ENCODE measurements around the gene TLR5. TPM values are rescaled to one million over a fixed set of nuclear protein-coding genes. Genes with fewer than 3 reads are reported as not detected.

TLR5 gene
- polyA plus RNA-seq, 1 experiment: 0.02 TPM

DNA sequence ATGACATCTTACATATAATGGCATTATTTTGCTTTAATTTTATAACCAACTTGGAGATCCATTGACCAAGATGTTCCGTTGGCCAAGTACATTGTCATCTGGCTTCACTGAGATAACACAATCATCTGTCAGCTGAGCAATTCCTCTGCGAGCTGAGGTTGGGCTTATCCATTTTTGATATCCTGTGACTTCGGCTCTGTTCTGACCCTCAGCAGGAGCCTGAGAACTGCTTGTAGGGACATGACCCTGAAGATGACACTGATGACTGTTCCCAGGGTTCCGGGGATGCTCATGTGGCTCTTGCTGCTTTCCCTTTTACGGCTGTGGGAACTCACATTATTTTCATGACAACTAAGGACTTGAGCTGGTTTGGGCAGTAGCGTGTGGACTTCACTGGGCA lies 51.2 kb downstream of the TLR5 start:
- Histone ChIP-seq H3K4me3 (ENCODE audit: low read depth, low read length) (no peak overlapping the region), H3K27me3 (ENCODE audit: control insufficient read depth, insufficient read depth, low read length) (peaks cover 1% of the 10 kb centered on the region; the same call in 1 of the 2 replicates), H3K36me3 (ENCODE audit: control insufficient read depth, insufficient read depth, low read length) (no peaks in the 10 kb centered on the region)
- TF ChIP-seq, protein P1, sequence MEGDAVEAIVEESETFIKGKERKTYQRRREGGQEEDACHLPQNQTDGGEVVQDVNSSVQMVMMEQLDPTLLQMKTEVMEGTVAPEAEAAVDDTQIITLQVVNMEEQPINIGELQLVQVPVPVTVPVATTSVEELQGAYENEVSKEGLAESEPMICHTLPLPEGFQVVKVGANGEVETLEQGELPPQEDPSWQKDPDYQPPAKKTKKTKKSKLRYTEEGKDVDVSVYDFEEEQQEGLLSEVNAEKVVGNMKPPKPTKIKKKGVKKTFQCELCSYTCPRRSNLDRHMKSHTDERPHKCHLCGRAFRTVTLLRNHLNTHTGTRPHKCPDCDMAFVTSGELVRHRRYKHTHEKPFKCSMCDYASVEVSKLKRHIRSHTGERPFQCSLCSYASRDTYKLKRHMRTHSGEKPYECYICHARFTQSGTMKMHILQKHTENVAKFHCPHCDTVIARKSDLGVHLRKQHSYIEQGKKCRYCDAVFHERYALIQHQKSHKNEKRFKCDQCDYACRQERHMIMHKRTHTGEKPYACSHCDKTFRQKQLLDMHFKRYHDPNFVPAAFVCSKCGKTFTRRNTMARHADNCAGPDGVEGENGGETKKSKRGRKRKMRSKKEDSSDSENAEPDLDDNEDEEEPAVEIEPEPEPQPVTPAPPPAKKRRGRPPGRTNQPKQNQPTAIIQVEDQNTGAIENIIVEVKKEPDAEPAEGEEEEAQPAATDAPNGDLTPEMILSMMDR (IDR thresholded peaks at IDR 0.05; ENCODE audit: insufficient read depth, low read depth, low read length): no peak
- ChIA-PET POLR2A (no interaction called here), CTCF (interaction anchor here (0.6 to 15.6 kb wide), 4 partner anchors 32 to 345 kb away, joined by 3 to 273 read pairs (median 4); no protein-coding TSS in a partner anchor)
- DNase-seq (ENCODE audit: low read depth): no peak

DNA sequence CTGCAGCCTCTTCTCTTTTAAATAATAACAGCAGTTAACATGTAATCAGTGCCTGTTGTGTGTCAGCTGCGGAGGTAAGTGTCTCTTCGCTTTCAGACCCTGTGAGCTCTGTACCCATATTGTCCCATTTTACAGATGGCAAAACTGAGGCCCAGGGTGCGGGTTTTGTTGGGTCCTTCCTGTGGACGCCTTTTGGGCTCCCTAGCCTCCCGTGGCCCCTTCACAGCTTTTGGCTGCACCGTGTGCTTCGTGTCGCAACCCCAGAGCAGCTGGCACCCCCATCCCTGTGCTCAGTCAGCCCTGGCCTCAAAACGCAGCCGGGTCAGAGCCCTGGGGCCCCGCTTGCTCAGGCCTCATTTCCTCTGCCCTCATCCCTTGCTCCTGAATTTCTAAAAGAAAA lies 53.8 kb downstream of the TLR5 start:
- TF ChIP-seq, protein P1 (IDR thresholded peaks at IDR 0.05; ENCODE audit: insufficient read depth, low read depth, low read length): no peak
- ChIA-PET CTCF (interaction anchor here (0.6 to 15.6 kb wide), 18 partner anchors 8 to 1467 kb away, joined by 3 to 273 read pairs (median 9); partner anchors contain the start of gene FAM177B), POLR2A (no interaction called here)
- DNase-seq (ENCODE audit: low read depth): no peak
- Histone ChIP-seq H3K4me3 (ENCODE audit: low read depth, low read length) (no peak overlapping the region), H3K27me3 (ENCODE audit: control insufficient read depth, insufficient read depth, low read length) (peaks cover 3% of the 10 kb centered on the region), H3K36me3 (ENCODE audit: control insufficient read depth, insufficient read depth, low read length) (no peaks in the 10 kb centered on the region)

DNA sequence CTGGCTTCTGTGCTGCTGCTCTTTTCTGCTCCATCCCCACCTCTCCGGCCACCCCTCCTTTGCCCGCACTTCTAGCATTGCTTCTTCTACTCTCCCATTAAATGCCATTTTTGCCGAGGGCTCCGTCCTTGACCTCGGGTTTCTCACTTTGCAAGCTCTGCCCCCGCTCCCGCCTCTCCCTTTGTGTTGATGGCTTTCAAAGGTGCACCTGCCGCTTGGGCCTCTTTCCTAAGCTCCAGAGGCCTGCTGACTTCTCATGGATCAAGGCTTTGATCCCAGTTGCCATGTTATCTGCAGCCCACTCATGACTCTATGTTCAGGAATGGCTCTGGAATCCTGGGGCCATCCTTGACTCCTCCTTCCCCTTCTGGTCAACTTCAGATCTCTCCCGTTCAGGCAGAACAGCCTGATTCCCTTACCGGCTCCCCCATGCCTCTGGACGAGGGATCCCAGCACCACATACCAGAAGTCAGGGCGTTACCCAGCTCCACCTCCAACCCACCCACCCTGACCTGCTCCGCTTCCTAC lies 54.3 kb downstream of the TLR5 start:
- H3K4me3 ChIP-seq (ENCODE audit: low read depth, low read length): no peak overlapping the region
- ChIA-PET CTCF (interaction anchor here (0.6 to 15.6 kb wide), 13 partner anchors 10 to 1468 kb away, joined by 3 to 273 read pairs (median 7); partner anchors contain the start of gene FAM177B), POLR2A (no interaction called here)
- TF ChIP-seq, protein P1 (IDR thresholded peaks at IDR 0.05; ENCODE audit: insufficient read depth, low read depth, low read length): no peak
- no peak for DNase-seq (ENCODE audit: low read depth)
- H3K36me3 ChIP-seq (ENCODE audit: control insufficient read depth, insufficient read depth, low read length): no peaks in the 10 kb centered on the region
- H3K27me3 ChIP-seq (ENCODE audit: control insufficient read depth, insufficient read depth, low read length): peaks cover 6% of the 10 kb centered on the region

DNA sequence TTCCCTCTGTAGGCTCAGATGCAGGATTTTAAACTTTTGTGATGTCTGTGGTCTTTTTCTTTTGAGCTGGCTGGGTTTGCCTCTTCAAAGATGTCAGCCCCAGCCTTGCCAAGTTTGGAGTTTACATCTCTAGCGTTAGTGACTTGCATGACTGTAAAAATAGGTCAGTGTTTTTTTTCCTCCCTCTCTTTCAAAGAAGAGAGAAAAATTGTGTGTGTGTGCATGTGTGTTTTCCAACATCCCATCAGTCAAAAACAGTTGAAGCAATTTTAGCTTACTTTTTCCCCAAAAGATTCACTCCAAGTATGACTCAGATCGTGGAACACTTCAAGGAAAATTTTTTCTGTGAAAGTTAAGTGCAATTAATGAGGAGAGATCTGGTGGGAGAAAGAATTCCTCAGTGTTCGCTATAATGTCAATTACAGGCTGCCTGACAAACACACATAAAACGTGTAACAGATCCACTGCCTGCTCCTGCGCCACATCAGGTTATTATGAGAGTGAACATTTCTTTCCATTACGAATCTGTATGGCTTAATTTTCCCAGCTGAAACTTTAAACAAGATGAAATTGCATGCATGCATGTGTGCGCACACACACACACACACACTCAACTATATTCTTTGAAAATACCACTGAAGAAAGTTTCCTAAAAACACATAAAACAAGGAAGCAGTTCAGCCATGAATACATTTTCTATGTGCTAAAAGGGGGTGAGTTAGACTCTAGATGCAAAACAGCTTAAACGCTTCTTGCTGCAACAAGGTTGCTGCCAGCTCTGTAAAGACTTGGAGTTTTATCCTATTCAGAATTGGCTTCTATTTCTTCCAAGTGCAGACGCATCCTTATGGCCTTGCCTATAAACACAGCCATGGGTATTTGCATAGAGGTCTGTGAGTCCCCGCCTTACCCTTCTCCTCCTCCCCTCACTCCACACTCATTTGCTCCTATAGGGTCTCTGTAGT lies 55.5 kb downstream of the TLR5 start:
- Histone ChIP-seq H3K4me3 (ENCODE audit: low read depth, low read length) (no peak overlapping the region), H3K36me3 (ENCODE audit: control insufficient read depth, insufficient read depth, low read length) (no peaks in the 10 kb centered on the region), H3K27me3 (ENCODE audit: control insufficient read depth, insufficient read depth, low read length) (peaks cover 8% of the 10 kb centered on the region)
- TF ChIP-seq, protein P1 (IDR thresholded peaks at IDR 0.05; ENCODE audit: insufficient read depth, low read depth, low read length): no peak
- CTCF ChIA-PET: interaction anchor here (0.6 to 15.6 kb wide), 7 partner anchors 11 to 349 kb away, joined by 3 to 273 read pairs (median 3); no protein-coding TSS in a partner anchor
- no peak for DNase-seq (ENCODE audit: low read depth)
- POLR2A ChIA-PET: no interaction called here

DNA sequence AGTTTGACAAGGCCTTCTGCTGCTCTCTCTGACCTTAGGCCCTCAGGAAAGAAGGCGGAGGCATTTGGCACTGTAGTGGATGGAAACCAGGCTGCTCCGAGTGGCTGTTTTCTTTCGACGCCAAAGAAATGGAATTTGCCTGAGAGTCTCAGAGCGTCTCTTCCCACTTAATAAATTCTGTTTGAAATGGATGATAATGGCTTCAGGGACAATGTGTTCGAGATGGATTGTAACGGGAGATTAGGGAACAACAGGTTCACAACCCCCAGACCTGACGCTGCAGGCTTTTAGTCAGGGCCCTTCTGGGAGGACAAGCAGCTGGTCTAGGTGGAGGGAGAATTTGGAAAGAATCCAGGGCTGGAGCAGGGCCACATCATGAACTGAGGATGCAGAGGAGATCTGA lies 58.6 kb downstream of the TLR5 start:
- no peak for DNase-seq (ENCODE audit: low read depth)
- CTCF ChIA-PET: interaction anchor here (2.1 to 15.6 kb wide), 2 partner anchors 39 to 292 kb away, joined by 5 to 273 read pairs; no protein-coding TSS in a partner anchor
- TF ChIP-seq, protein P1 (IDR thresholded peaks at IDR 0.05; ENCODE audit: insufficient read depth, low read depth, low read length): no peak
- H3K4me3 ChIP-seq (ENCODE audit: low read depth, low read length): no peak overlapping the region
- peaks cover 8% of the 10 kb centered on the region for H3K27me3 ChIP-seq (ENCODE audit: control insufficient read depth, insufficient read depth, low read length)
- H3K36me3 ChIP-seq (ENCODE audit: control insufficient read depth, insufficient read depth, low read length): no peaks in the 10 kb centered on the region
- POLR2A ChIA-PET: no interaction called here
